SH-SY5Y (cell line): ENCODE data around the gene OVOL3.

Source experiments
- GATA2 ChIP-seq: IDR thresholded peaks from 2 replicates; pipeline ENCODE4 v1.6.1; 2011; ENCODE audit warnings: mild to moderate bottlenecking, low read depth, low read length
- GATA3 ChIP-seq: IDR thresholded peaks from 2 replicates; pipeline ENCODE4 v1.6.1; 2011; ENCODE audit warnings: low read depth, mild to moderate bottlenecking, low read length, moderate library complexity

GRCh38 chr19:36103040-36103626, 7.8 kb upstream of the OVOL3 start:
- TF ChIP-seq GATA2, result no peak
- TF ChIP-seq GATA3, result no peak
